ENCODE data around the gene SEC23A.
A peak's percentile ranks its signal among the peaks of the same experiment; 100 is the strongest.
"Not testable (repeated sequence)": the region's sequence is repeated elsewhere in the genome, so short reads cannot be mapped to it uniquely, and the experiment has no call there.

SEC23A gene

GRCh38 chr14:39028620-39029019 is 74.4 kb downstream of the SEC23A start:
- DNase-seq = no peak

- no peak for DNase-seq
Observed at GRCh38 chr14:39025810-39026627, 77.0 kb downstream of the SEC23A start.

- DNase-seq = no peak
Observed at GRCh38 chr14:39025250-39025809, 77.7 kb downstream of the SEC23A start.

GRCh38 chr14:39023939-39024871 is 78.8 kb downstream of the SEC23A start:
- no peak for DNase-seq

GRCh38 chr14:39017096-39018016 is 85.7 kb downstream of the SEC23A start:
- not testable (repeated sequence) for DNase-seq

- DNase-seq = no peak
Observed at GRCh38 chr14:39016733-39017095, 86.3 kb downstream of the SEC23A start.

- no peak for DNase-seq
Observed at GRCh38 chr14:39015964-39016577, 87.0 kb downstream of the SEC23A start.

GRCh38 chr14:39015360-39015961 is 87.6 kb downstream of the SEC23A start:
- peak; percentile 31 for DNase-seq

GRCh38 chr14:39014460-39014859 is 88.6 kb downstream of the SEC23A start:
- DNase-seq = no peak

GRCh38 chr14:39008965-39009364 is 94.1 kb downstream of the SEC23A start:
- not testable (repeated sequence) for DNase-seq

GRCh38 chr14:39006721-39007410 is 96.2 kb downstream of the SEC23A start:
- DNase-seq = no peak

GRCh38 chr14:39005044-39005880 is 97.8 kb downstream of the SEC23A start:
- DNase-seq = no peak

- no peak for DNase-seq
Observed at GRCh38 chr14:38999949-39000348, 103.1 kb downstream of the SEC23A start.

GRCh38 chr14:38994731-38995130 is 108.3 kb downstream of the SEC23A start:
- DNase-seq = no peak

GRCh38 chr14:38993981-38994380 is 109.1 kb downstream of the SEC23A start:
- DNase-seq = no peak

- no peak for DNase-seq
Observed at GRCh38 chr14:38992067-38992844, 110.8 kb downstream of the SEC23A start.

GRCh38 chr14:38991299-38991698 is 111.7 kb downstream of the SEC23A start:
- DNase-seq = no peak

GRCh38 chr14:38989922-38990546 is 113.0 kb downstream of the SEC23A start:
- DNase-seq = no peak

- DNase-seq = no peak
Observed at GRCh38 chr14:38987781-38988180, 115.3 kb downstream of the SEC23A start.

All from CD4-positive, alpha-beta T cell treated with Interleukin-4 for 4 hours (primary cell).